Suprapubic skin (tissue), 4 donors: ENCODE measurements around the gene KDM4B. TPM values are rescaled to one million over a fixed set of nuclear protein-coding genes. Genes with fewer than 3 reads are reported as not detected.

Experiments
- DNase-seq, 2 donors: peaks; one replicate each; pipeline ENCODE4 v3.0.0-alpha.2; 2019; ENCODE audit warnings: low spot score in 2 of 2
- H3K27ac ChIP-seq: fragments of 200-600 bp; sonication (generic); one replicate; pipeline ENCODE4 v1.5.1; 2019
- H3K27me3 ChIP-seq: fragments of 200-600 bp; sonication (generic); one replicate; pipeline ENCODE4 v1.5.1; 2019
- H3K36me3 ChIP-seq: fragments of 200-600 bp; sonication (generic); one replicate; pipeline ENCODE4 v1.5.1; 2019
- H3K4me1 ChIP-seq: fragments of 200-600 bp; sonication (generic); one replicate; pipeline ENCODE4 v1.5.1; 2019
- H3K4me3 ChIP-seq: fragments of 200-600 bp; sonication (generic); one replicate; pipeline ENCODE4 v1.5.1; 2019; ENCODE audit warnings: mild to moderate bottlenecking
- H3K9me3 ChIP-seq: fragments of 200-600 bp; sonication (generic); one replicate; pipeline ENCODE4 v1.5.1; 2019
- CTCF ChIP-seq, 2 donors: fragments of 200-600 bp in 1 of 2; fragments of 450-650 bp in 1 of 2; sonication (generic) in 1 of 2; IDR thresholded peaks; one replicate each; pipeline ENCODE4 v1.5.1; 2016 to 2019; ENCODE audit warnings: antibody characterized with exemption in 2 of 2, mild to moderate bottlenecking in 1 of 2, moderate library complexity in 1 of 2
- EP300 ChIP-seq: sonication (generic); formaldehyde crosslinking; IDR thresholded peaks from one replicate; pipeline ENCODE4 v1.6.1; 2017; ENCODE audit warnings: antibody characterized with exemption
- POLR2A ChIP-seq, 2 donors: fragments of 450-650 bp; IDR thresholded peaks; one replicate each; pipeline ENCODE4 v1.6.1; 2017; ENCODE audit warnings: antibody characterized with exemption in 2 of 2, mild to moderate bottlenecking in 2 of 2, moderate library complexity in 2 of 2
- POLR2AphosphoS5 ChIP-seq, 3 donors: sonication (generic); formaldehyde crosslinking; IDR thresholded peaks; one replicate each; pipeline ENCODE4 v1.6.1; 2017; ENCODE audit warnings: antibody characterized with exemption in 3 of 3
- WGBS: methylation state at CpG from one replicate; pipeline ENCODE4 v1.1.5; 2018; 5-methylcytosine and 5-hydroxymethylcytosine counted together
- total RNA-seq, 4 donors: library from RNA; depleted of rRNA; stranded (reverse); fragments of >200 nt; gene quantifications; one replicate each; pipeline ENCODE4 v1.1.0, GENCODE V29; 2016

The KDM4B gene
- total RNA-seq, 4 donors from 2014 or later, result 34.2 to 82.7 (median 48.7) TPM

DNA sequence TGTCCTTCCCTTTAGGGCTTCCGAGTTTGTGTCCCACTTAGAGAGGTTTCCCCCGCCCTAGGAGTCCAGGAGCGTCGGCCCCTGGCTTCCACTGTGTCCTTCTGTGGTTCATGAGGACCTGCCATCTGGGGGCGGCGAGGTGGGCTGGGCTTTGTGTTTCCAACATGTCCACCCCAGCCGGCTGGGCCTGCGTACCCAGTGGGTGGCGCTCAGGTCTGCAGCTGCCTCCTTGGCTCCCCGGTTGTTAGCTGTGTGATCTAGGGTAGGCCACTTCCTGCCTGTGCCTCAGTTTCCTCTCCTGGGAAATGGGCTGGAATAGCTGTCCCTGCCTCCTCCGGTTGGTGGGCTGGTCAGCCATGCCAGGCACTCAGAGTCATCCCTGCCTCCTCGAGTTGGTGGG, 28.4 kb downstream of the KDM4B start:
- 97% methylated on average over 7 of the region's 12 CpGs for WGBS
- no peak overlapping the region for H3K4me3 ChIP-seq
- peaks cover 6% of the 10 kb centered on the region for H3K4me1 ChIP-seq
- no peak for DNase-seq
- peaks cover 18% of the 10 kb centered on the region for H3K36me3 ChIP-seq
- TF ChIP-seq EP300 (no peak), CTCF (IDR thresholded peaks at IDR 0.05) (no peak), POLR2AphosphoS5 (IDR thresholded peaks at IDR 0.05) (no peak), POLR2A (IDR thresholded peaks at IDR 0.05) (no peak)
- no peaks in the 10 kb centered on the region for H3K9me3 ChIP-seq
- no peak overlapping the region for H3K27ac ChIP-seq
- no peaks in the 10 kb centered on the region for H3K27me3 ChIP-seq

GRCh38 chr19:5000120-5000611, 31.3 kb downstream of the KDM4B start:
- 90% methylated on average over 6 of the region's 6 CpGs for WGBS
- H3K4me1 ChIP-seq, result peaks cover 19% of the 10 kb centered on the region
- no peaks in the 10 kb centered on the region for H3K9me3 ChIP-seq
- TF ChIP-seq CTCF (IDR thresholded peaks at IDR 0.05) (no peak), EP300 (no peak), POLR2A (IDR thresholded peaks at IDR 0.05) (no peak), POLR2AphosphoS5 (IDR thresholded peaks at IDR 0.05) (no peak)
- peaks cover 18% of the 10 kb centered on the region for H3K36me3 ChIP-seq
- no peak overlapping the region for H3K27ac ChIP-seq
- DNase-seq, result no peak
- H3K4me3 ChIP-seq, result no peak overlapping the region
- no peaks in the 10 kb centered on the region for H3K27me3 ChIP-seq

DNA sequence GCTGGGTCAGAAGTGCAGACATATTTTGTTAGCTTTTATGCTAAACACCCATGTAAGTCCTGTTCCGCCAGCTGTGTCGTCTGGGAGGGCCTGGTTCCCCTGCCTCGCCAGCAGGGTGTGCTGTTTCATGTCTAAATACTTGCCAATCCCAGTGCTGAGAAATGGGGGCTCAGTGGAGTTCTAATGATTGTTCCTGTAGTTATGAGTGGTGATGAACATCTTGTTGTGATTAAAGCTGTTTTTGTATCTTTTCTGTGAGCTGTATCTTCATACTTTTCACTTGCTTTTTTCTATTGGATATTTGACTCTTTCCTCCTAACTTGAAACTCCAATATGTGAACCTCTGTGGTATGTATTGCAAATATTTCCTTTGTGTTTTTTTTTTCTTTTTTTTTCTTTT, 32.7 kb downstream of the KDM4B start:
- Histone ChIP-seq H3K4me1 (peaks cover 19% of the 10 kb centered on the region), H3K27ac (no peak overlapping the region), H3K36me3 (peaks cover 12% of the 10 kb centered on the region), H3K27me3 (no peaks in the 10 kb centered on the region), H3K4me3 (no peak overlapping the region), H3K9me3 (no peaks in the 10 kb centered on the region)
- WGBS, result 67% methylated on average over 3 of the region's 3 CpGs
- no peak for DNase-seq
- TF ChIP-seq EP300, result no peak
- no peak for TF ChIP-seq POLR2A (IDR thresholded peaks at IDR 0.05)
- TF ChIP-seq POLR2AphosphoS5 (IDR thresholded peaks at IDR 0.05), result no peak
- TF ChIP-seq CTCF (IDR thresholded peaks at IDR 0.05), result peak; percentile 39 to 61

- H3K9me3 ChIP-seq, result no peaks in the 10 kb centered on the region
- peaks cover 19% of the 10 kb centered on the region for H3K4me1 ChIP-seq
- no peaks in the 10 kb centered on the region for H3K27me3 ChIP-seq
- no peak overlapping the region for H3K4me3 ChIP-seq
- H3K27ac ChIP-seq, result peak overlapping the region; percentile 46
- no peak for DNase-seq
- H3K36me3 ChIP-seq, result peaks cover 9% of the 10 kb centered on the region
- TF ChIP-seq CTCF (IDR thresholded peaks at IDR 0.05) (no peak), POLR2A (IDR thresholded peaks at IDR 0.05) (no peak), EP300 (no peak), POLR2AphosphoS5 (IDR thresholded peaks at IDR 0.05) (no peak)
- WGBS, result 62% methylated on average over 4 of the region's 4 CpGs
Observed at GRCh38 chr19:5002143-5002542, 33.2 kb downstream of the KDM4B start.

DNA sequence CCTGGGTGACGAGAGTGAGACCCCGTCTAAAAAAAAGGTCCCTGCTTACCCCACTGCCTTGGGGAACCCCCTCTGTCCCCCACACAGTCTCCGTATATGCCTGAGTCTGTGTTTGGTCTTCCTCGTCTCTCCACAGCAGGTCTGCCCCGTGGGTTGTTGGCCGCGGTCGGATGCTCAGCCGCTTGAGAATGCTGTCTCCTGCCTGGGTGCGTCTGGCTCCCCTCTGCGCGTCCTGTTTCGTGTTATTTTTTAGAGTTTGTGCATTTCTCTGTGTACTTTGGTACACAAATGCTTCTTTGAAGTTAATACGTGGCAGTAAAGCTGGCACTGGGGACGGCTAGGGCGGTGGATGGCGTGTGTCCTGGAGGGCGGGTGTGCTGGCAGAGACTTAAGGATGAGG, 34.9 kb downstream of the KDM4B start:
- H3K4me1 ChIP-seq, result peaks cover 19% of the 10 kb centered on the region
- peak overlapping the region; percentile 23 for H3K27ac ChIP-seq
- DNase-seq, result no peak
- H3K27me3 ChIP-seq, result no peaks in the 10 kb centered on the region
- TF ChIP-seq POLR2A (IDR thresholded peaks at IDR 0.05) (no peak), POLR2AphosphoS5 (IDR thresholded peaks at IDR 0.05) (no peak), EP300 (no peak), CTCF (IDR thresholded peaks at IDR 0.05) (no peak)
- H3K9me3 ChIP-seq, result no peaks in the 10 kb centered on the region
- WGBS, result 67% methylated on average over 15 of the region's 18 CpGs
- H3K36me3 ChIP-seq, result no peaks in the 10 kb centered on the region
- no peak overlapping the region for H3K4me3 ChIP-seq
